Fibroblast of lung (primary cell): ENCODE data around the gene JAKMIP1. TPM values are rescaled to one million over a fixed set of nuclear protein-coding genes. Genes with fewer than 3 reads are reported as not detected.

Experiments
- DNase-seq, 2 donors: peaks; one replicate each; pipeline versions ENCODE4 v3.0.0 to v3.0.0-alpha.2; 2010; ENCODE audit warnings: low read depth in 2 of 2
- H2AFZ ChIP-seq: 2 replicates; pipeline ENCODE4 v1.5.1; 2012; ENCODE audit warnings: low read length, control low read depth, inconsistent platforms
- H3K27ac ChIP-seq: 2 replicates; pipeline ENCODE4 v1.5.1; 2011; ENCODE audit warnings: low read length, control low read depth; ENCODE audit not compliant: insufficient read depth
- H3K27me3 ChIP-seq: 2 replicates; pipeline ENCODE4 v1.5.1; 2011; ENCODE audit warnings: mild to moderate bottlenecking, low read length; ENCODE audit not compliant: control insufficient read depth, insufficient read depth
- H3K36me3 ChIP-seq: 2 replicates; pipeline ENCODE4 v1.5.1; 2011; ENCODE audit warnings: low read length; ENCODE audit not compliant: control insufficient read depth, insufficient read depth
- H3K4me1 ChIP-seq: 2 replicates; pipeline ENCODE4 v1.5.1; 2011; ENCODE audit warnings: low read length; ENCODE audit not compliant: control insufficient read depth, insufficient read depth; ENCODE audit errors: extremely low read depth
- H3K4me2 ChIP-seq: 2 replicates; pipeline ENCODE4 v1.5.1; 2011; ENCODE audit warnings: low read length, control low read depth; ENCODE audit not compliant: insufficient read depth; ENCODE audit errors: extremely low read depth
- H3K4me3 ChIP-seq, 4 experiments: fragments of 200-600 bp in 1 of 4; sonication (generic) in 1 of 4; replicated peaks in 1 of 4; 2 replicates each; pipeline ENCODE4 v1.5.1; 2011 to 2016; ENCODE audit warnings: low read length in 4 of 4, low read depth in 3 of 4, mild to moderate bottlenecking in 3 of 4, control low read depth in 2 of 4, inconsistent platforms in 1 of 4, mixed read lengths in 1 of 4; ENCODE audit not compliant: insufficient read depth in 1 of 4; ENCODE audit errors: control extremely low read depth in 1 of 4
- H3K79me2 ChIP-seq: 2 replicates; pipeline ENCODE4 v1.5.1; 2012; ENCODE audit warnings: mild to moderate bottlenecking, low read length, inconsistent platforms; ENCODE audit not compliant: control insufficient read depth, insufficient read depth
- H3K9ac ChIP-seq: 2 replicates; pipeline ENCODE4 v1.5.1; 2011; ENCODE audit warnings: mild to moderate bottlenecking, low read length, control low read depth; ENCODE audit not compliant: insufficient read depth
- H3K9me3 ChIP-seq: 2 replicates; pipeline ENCODE4 v1.5.1; 2012; ENCODE audit warnings: low read depth, low read length; ENCODE audit not compliant: control insufficient read depth, insufficient read depth
- H4K20me1 ChIP-seq: 2 replicates; pipeline ENCODE4 v1.5.1; 2011; ENCODE audit warnings: low read length; ENCODE audit not compliant: control insufficient read depth, insufficient read depth; ENCODE audit errors: extremely low read depth
- EZH2 ChIP-seq: IDR thresholded peaks from 2 replicates; pipeline ENCODE4 v1.5.1; 2012; ENCODE audit warnings: low read length, control low read depth, mild to moderate bottlenecking; ENCODE audit errors: missing control alignments
- polyA plus RNA-seq, 2 donors: library from polyadenylated mRNA; depleted of rRNA in 1 of 2; stranded (reverse) in 1 of 2; unstranded in 1 of 2; fragments of >200 nt; gene quantifications; 2 replicates each; pipeline ENCODE4 v1.2.1, GENCODE V29; 2011 to 2012; ENCODE audit warnings: missing spikeins in 1 of 2
- total RNA-seq: library from RNA; depleted of rRNA; stranded (reverse); fragments of >200 nt; gene quantifications from 2 replicates; pipeline ENCODE4 v1.2.1, GENCODE V29; 2014
- TF ChIP-seq, protein P1 (sequence below), 2 donors: IDR thresholded peaks in 1 of 2; conservative IDR thresholded peaks in 1 of 2; 1 replicate in 1 of 2; 2 replicates in 1 of 2; pipeline ENCODE4 v1.5.1; 2011 to 2012; ENCODE audit warnings: low read length in 2 of 2, control low read depth in 1 of 2, inconsistent platforms in 1 of 2, low read depth in 1 of 2, mild to moderate bottlenecking in 1 of 2

Gene JAKMIP1
- total and polyA plus RNA-seq, 2 donors (not counting 1 experiment from before 2014, with no cell fraction given): not detected

DNA sequence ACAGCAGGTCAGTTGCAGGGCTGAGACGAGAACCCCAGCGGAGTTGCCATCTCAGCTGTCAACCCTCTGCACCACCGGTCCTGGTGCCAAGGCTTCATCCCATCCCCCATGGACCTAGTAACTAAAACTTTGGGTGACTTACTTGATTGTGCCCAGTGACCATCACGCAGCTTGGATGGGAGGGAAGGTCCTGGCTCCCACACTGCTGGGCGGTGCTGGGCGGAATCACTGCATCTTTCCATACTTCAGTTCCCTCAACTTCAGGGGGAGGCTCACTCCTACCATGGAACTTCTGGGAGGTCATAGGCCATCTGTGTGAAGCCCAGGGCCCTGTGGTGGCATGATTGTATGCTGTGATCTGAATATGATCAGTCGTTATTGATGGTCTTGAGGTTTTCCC is 26.2 kb upstream of the JAKMIP1 start:
- TF ChIP-seq, protein P1, sequence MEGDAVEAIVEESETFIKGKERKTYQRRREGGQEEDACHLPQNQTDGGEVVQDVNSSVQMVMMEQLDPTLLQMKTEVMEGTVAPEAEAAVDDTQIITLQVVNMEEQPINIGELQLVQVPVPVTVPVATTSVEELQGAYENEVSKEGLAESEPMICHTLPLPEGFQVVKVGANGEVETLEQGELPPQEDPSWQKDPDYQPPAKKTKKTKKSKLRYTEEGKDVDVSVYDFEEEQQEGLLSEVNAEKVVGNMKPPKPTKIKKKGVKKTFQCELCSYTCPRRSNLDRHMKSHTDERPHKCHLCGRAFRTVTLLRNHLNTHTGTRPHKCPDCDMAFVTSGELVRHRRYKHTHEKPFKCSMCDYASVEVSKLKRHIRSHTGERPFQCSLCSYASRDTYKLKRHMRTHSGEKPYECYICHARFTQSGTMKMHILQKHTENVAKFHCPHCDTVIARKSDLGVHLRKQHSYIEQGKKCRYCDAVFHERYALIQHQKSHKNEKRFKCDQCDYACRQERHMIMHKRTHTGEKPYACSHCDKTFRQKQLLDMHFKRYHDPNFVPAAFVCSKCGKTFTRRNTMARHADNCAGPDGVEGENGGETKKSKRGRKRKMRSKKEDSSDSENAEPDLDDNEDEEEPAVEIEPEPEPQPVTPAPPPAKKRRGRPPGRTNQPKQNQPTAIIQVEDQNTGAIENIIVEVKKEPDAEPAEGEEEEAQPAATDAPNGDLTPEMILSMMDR (conservative IDR thresholded peaks at IDR 0.05 in 1 of 2, IDR thresholded peaks at IDR 0.05 in 1 of 2; ENCODE audit: low read depth in 1 of 2, low read length in 2 of 2): no peak
- TF ChIP-seq EZH2: no peak
- H3K9me3 ChIP-seq: no peaks in the 10 kb centered on the region
- no peak for DNase-seq

DNA sequence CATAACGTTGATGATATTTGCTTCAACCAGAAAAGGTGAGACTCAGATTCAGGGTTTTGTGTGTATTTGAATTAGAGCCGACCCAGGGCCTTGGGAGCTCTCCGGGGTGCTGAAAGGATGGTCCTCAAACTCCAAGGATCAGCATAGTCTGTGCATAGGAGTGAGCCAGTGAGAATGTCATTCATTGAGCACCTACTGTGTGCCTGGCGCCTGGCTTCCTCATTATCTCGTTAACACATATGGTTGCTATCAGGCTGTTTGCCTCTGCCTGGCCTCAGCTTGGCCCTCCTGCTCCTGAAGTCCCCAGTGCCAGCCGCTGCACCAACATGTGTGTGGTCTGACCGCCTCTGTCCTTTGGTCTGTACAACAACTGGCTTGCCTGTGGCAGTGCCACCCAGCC is 25.1 kb upstream of the JAKMIP1 start:
- peak; percentile 4 to 9 for DNase-seq
- Histone ChIP-seq H4K20me1 (no peaks in the 10 kb centered on the region), H3K4me1 (no peaks in the 10 kb centered on the region), H3K9me3 (no peaks in the 10 kb centered on the region), H3K36me3 (no peaks in the 10 kb centered on the region), H3K79me2 (no peaks in the 10 kb centered on the region), H3K9ac (no peak overlapping the region), H3K27ac (no peak overlapping the region), H3K4me3 (no peak overlapping the region), H2AFZ (no peak overlapping the region), H3K4me2 (no peak overlapping the region), H3K27me3 (no peaks in the 10 kb centered on the region)
- TF ChIP-seq, protein P1 (conservative IDR thresholded peaks at IDR 0.05 in 1 of 2, IDR thresholded peaks at IDR 0.05 in 1 of 2; ENCODE audit: low read depth in 1 of 2, low read length in 2 of 2): no peak
- TF ChIP-seq EZH2: no peak

More for the DNA sequence above, 26.2 kb upstream of the JAKMIP1 start:
- H3K36me3 ChIP-seq: no peaks in the 10 kb centered on the region
- no peaks in the 10 kb centered on the region for H3K27me3 ChIP-seq
- H2AFZ ChIP-seq: no peak overlapping the region
- no peaks in the 10 kb centered on the region for H3K79me2 ChIP-seq
- H3K27ac ChIP-seq: no peak overlapping the region
- H3K4me2 ChIP-seq: no peak overlapping the region
- no peaks in the 10 kb centered on the region for H4K20me1 ChIP-seq
- no peak overlapping the region for H3K9ac ChIP-seq
- no peak overlapping the region for H3K4me3 ChIP-seq
- H3K4me1 ChIP-seq: no peaks in the 10 kb centered on the region

DNA sequence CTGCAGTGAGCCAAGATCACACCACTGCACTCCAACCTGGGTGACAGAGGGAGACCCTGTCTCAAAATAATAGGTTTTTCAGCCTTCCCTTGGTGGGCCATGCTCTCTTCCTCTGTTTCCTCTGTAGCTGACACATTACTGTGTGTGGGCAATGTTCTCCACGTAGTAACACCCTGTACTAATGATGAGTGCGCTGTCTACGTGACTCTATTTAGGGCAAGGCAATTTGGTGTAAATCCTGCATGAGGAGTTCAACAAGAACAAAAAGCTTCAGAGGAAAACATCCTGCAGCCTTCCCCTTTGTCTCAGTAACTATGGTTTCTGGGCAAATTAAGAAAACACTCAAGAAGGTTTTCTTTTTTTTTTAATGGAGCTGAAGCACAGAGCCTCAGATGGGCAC is 24.4 kb upstream of the JAKMIP1 start:
- no peak overlapping the region for H3K4me3 ChIP-seq
- no peaks in the 10 kb centered on the region for H3K27me3 ChIP-seq
- H3K36me3 ChIP-seq: no peaks in the 10 kb centered on the region
- H3K4me2 ChIP-seq: no peak overlapping the region
- H3K9ac ChIP-seq: no peak overlapping the region
- no peak overlapping the region for H2AFZ ChIP-seq
- TF ChIP-seq, protein P1 (conservative IDR thresholded peaks at IDR 0.05 in 1 of 2, IDR thresholded peaks at IDR 0.05 in 1 of 2; ENCODE audit: low read depth in 1 of 2, low read length in 2 of 2): no peak
- TF ChIP-seq EZH2: no peak
- H3K79me2 ChIP-seq: no peaks in the 10 kb centered on the region
- no peak overlapping the region for H3K27ac ChIP-seq
- no peaks in the 10 kb centered on the region for H4K20me1 ChIP-seq
- DNase-seq: no peak
- no peaks in the 10 kb centered on the region for H3K4me1 ChIP-seq
- H3K9me3 ChIP-seq: no peaks in the 10 kb centered on the region
